Right atrium auricular region (tissue), 2 donors: Measurements from ENCODE around the gene RBM15B. TPM values are rescaled to one million over a fixed set of nuclear protein-coding genes. Genes with fewer than 3 reads are reported as not detected.

Experiments
- DNase-seq: peaks from one replicate; pipeline ENCODE4 v3.0.0-alpha.2; 2019; ENCODE audit warnings: low spot score
- H3K27ac ChIP-seq, 2 donors: fragments of 200-600 bp; sonication (generic); 1 replicate in 1 of 2; 2 replicates in 1 of 2; pipeline ENCODE4 v1.5.1; 2016 to 2019
- H3K27me3 ChIP-seq, 2 donors: fragments of 200-600 bp; sonication (generic); one replicate each; pipeline versions ENCODE4 v1.5.1 to v1.6.0; 2017 to 2019
- H3K36me3 ChIP-seq: fragments of 200-600 bp; sonication (generic); one replicate; pipeline ENCODE4 v1.5.1; 2016
- H3K4me1 ChIP-seq, 2 donors: fragments of 200-600 bp; sonication (generic); one replicate each; pipeline versions ENCODE4 v1.5.1 to v1.6.0; 2017 to 2019
- H3K4me3 ChIP-seq, 2 donors: fragments of 200-600 bp; sonication (generic); 1 replicate in 1 of 2; 2 replicates in 1 of 2; pipeline ENCODE4 v1.5.1; 2017 to 2019; ENCODE audit warnings: mild to moderate bottlenecking in 1 of 2, moderate library complexity in 1 of 2
- H3K9me3 ChIP-seq, 2 donors: fragments of 200-600 bp; sonication (generic); one replicate each; pipeline ENCODE4 v1.5.1; 2019
- total RNA-seq, 2 donors: library from RNA; depleted of rRNA; stranded (reverse); fragments of >200 nt; gene quantifications; one replicate each; pipeline ENCODE4 v1.1.0, GENCODE V29; 2016
- TF ChIP-seq, protein P1 (sequence below), 2 donors: fragments of 200-600 bp; sonication (generic); IDR thresholded peaks; one replicate each; pipeline ENCODE4 v1.5.1; 2019; ENCODE audit warnings: antibody characterized with exemption in 2 of 2

RBM15B gene
- total RNA-seq, 2 donors from 2014 or later, result 12.9 to 21.4 TPM

DNA sequence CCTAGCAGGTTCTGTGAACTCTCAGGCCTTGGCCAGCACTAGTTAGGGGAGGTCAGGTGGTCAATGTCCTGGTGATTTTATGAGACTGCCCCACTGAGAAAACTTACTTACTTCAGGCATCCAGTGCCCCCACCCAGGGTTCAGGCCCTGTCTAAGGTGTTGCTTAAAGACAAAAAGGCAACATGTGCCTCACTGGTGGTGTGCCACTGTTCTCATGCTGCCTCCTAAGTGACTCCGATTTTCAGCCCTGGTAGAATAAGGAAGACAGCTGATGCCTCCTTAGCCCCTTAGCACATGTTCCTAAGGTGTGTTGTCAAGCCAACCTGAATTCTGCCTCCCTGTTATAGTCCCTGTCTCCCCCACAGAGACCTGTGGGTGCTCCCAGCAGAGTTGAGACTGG lies 5.3 kb downstream of the RBM15B start:
- Histone ChIP-seq H3K27ac (no peak overlapping the region), H3K9me3 (no peaks in the 10 kb centered on the region), H3K4me3 (no peak overlapping the region), H3K27me3 (no peaks in the 10 kb centered on the region), H3K4me1 (peaks cover 0 to 77% of the 10 kb centered on the region in 2 donors), H3K36me3 (peaks cover 47% of the 10 kb centered on the region)
- TF ChIP-seq, protein P1, sequence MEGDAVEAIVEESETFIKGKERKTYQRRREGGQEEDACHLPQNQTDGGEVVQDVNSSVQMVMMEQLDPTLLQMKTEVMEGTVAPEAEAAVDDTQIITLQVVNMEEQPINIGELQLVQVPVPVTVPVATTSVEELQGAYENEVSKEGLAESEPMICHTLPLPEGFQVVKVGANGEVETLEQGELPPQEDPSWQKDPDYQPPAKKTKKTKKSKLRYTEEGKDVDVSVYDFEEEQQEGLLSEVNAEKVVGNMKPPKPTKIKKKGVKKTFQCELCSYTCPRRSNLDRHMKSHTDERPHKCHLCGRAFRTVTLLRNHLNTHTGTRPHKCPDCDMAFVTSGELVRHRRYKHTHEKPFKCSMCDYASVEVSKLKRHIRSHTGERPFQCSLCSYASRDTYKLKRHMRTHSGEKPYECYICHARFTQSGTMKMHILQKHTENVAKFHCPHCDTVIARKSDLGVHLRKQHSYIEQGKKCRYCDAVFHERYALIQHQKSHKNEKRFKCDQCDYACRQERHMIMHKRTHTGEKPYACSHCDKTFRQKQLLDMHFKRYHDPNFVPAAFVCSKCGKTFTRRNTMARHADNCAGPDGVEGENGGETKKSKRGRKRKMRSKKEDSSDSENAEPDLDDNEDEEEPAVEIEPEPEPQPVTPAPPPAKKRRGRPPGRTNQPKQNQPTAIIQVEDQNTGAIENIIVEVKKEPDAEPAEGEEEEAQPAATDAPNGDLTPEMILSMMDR (IDR thresholded peaks at IDR 0.05), result no peak
- DNase-seq, result no peak

DNA sequence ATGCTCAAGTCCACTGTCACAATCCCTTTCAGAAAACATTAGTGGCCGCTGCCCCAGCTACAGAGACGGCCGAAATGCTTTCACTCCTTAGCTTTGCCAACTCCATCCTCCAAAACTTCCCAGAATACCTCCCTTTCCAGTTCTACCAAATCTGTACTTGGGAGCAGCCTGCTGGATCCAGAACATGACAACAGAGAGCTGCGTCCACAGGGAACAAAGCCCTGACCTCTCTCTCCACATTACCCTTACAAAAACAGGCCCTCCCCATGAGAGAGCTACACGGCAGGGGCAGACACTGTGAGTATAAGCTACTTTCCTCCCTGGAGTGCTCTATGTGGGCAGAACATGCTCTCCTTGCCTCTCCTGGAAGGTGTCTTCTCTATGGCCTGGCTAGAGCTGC lies 6.3 kb downstream of the RBM15B start:
- TF ChIP-seq, protein P1 (IDR thresholded peaks at IDR 0.05), result no peak
- H3K36me3 ChIP-seq, result peaks cover 54% of the 10 kb centered on the region
- no peak overlapping the region for H3K27ac ChIP-seq
- H3K4me3 ChIP-seq, result no peak overlapping the region
- H3K9me3 ChIP-seq, result no peaks in the 10 kb centered on the region
- H3K4me1 ChIP-seq, result peaks cover 0 to 69% of the 10 kb centered on the region in 2 donors
- no peaks in the 10 kb centered on the region for H3K27me3 ChIP-seq
- no peak for DNase-seq

DNA sequence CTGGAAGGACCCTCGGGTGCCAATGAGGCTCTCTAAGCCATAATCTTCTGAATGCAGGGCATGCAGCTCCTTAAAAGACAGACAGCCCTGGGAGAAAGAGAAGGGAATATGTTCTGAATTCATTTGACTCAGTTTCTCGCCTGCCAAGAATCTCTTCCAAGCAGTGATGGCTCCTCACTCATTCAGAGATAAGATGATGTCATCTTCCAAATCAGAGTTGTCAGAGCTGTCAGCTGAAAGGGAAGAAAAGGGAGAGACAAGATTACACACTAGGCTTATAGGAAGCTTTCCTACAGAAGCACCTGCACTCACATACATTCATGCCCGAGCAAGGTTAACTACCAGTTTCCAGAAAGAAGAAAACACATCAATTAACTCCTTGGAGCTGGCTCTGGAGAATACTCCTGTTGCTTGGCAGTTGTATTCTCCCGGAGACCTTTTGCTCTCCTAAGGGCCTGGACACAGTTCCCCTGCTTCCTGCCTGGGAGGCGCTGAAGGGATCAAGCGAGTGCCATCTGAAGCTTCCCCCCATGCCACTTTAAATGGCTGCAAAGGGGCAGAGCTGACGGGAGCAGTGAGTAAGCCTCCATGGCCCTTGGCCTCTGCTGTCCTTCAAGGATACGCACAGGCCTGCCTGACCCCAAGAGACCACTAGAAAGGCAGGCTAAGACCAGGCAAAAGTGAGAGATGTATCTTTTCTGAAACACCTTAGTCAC lies 7.7 kb downstream of the RBM15B start:
- H3K4me1 ChIP-seq, result peaks cover 0 to 55% of the 10 kb centered on the region in 2 donors
- H3K36me3 ChIP-seq, result peaks cover 47% of the 10 kb centered on the region
- H3K9me3 ChIP-seq, result no peaks in the 10 kb centered on the region
- H3K4me3 ChIP-seq, result no peak overlapping the region
- peak overlapping the region; percentile 3 to 57 for H3K27ac ChIP-seq
- TF ChIP-seq, protein P1 (IDR thresholded peaks at IDR 0.05), result no peak
- H3K27me3 ChIP-seq, result no peaks in the 10 kb centered on the region
- no peak for DNase-seq

DNA sequence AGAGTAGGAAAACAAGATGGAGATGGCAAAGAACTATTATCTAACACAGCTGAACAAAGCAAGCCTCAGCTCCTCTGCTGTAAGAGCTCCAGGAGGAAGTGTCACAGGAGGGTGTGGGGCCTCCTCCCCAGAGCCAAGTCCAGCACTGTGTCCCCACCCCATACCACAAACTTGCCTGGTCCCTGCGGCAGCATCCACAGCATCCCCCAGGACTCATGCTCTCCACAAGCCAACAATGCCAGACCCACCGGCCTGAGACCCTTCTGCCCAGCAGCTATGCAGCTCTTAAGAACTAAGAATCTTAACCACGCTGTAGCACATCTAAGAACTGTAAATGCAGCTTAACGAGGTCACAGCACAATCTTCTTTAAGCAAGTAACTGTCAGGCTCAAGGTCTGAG lies 9.1 kb downstream of the RBM15B start:
- peaks cover 36% of the 10 kb centered on the region for H3K36me3 ChIP-seq
- TF ChIP-seq, protein P1 (IDR thresholded peaks at IDR 0.05), result no peak
- no peak for DNase-seq
- peaks cover 0 to 41% of the 10 kb centered on the region in 2 donors for H3K4me1 ChIP-seq
- H3K4me3 ChIP-seq, result no peak overlapping the region
- no peak overlapping the region for H3K27ac ChIP-seq
- no peaks in the 10 kb centered on the region for H3K9me3 ChIP-seq
- H3K27me3 ChIP-seq, result no peaks in the 10 kb centered on the region

DNA sequence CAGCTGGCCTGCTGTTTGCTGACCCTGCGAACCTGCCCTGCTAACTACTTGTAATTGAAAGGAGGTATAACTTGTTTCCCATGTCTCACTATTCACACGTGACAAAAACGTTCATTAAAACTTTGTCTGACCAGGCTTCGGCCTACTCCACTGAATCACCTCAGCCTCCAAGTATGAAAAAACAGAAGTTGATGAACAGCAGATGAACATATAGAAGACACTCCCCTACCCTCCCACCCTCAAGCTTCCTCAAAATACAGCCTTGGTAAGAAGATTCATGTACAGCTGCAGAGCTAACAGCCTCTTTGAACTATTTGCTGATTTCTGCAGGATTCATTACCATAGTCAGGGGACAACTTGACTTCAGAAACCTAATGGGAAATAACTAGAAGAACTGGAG lies 10.7 kb downstream of the RBM15B start:
- Histone ChIP-seq H3K27ac (no peak overlapping the region), H3K27me3 (no peaks in the 10 kb centered on the region), H3K4me1 (peaks cover 0 to 26% of the 10 kb centered on the region in 2 donors), H3K9me3 (no peaks in the 10 kb centered on the region), H3K36me3 (peaks cover 22% of the 10 kb centered on the region), H3K4me3 (no peak overlapping the region)
- no peak for DNase-seq
- TF ChIP-seq, protein P1 (IDR thresholded peaks at IDR 0.05), result no peak

DNA sequence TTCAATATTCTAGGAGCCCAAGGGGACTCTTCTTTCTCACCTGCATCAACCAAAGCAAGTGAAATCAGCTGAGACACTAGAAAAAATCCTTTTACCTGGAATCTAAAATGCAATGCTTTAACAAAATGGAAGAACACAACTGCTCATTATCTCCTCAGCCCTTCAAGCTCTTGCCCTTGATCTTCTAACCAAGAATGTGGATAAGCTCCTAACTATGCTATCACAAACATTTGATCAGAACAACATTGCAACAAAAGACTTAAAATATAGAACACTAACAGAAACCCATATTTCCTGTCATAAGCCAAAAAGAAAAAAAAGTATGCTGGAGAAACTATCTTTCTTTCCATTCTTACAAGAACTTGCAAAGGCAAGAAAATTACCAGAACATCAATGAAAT lies 12.6 kb downstream of the RBM15B start:
- TF ChIP-seq, protein P1 (IDR thresholded peaks at IDR 0.05), result no peak
- Histone ChIP-seq H3K9me3 (no peaks in the 10 kb centered on the region), H3K27me3 (no peaks in the 10 kb centered on the region), H3K36me3 (peaks cover 19% of the 10 kb centered on the region), H3K4me1 (peaks cover 0 to 8% of the 10 kb centered on the region in 2 donors), H3K4me3 (no peak overlapping the region), H3K27ac (no peak overlapping the region)
- DNase-seq, result no peak
